ENCODE results near the gene SLC8B1.
A peak's percentile ranks its signal among the peaks of the same experiment; 100 is the strongest.
"Not testable (repeated sequence)": the region's sequence is repeated elsewhere in the genome, so short reads cannot be mapped to it uniquely, and the experiment has no call there.

Gene SLC8B1

GRCh38 chr12:113359133-113359938 is 24.4 kb upstream of the SLC8B1 start:
- no peak for DNase-seq (ENCODE audit: low spot score)

GRCh38 chr12:113358381-113359132 is 23.6 kb upstream of the SLC8B1 start, which contains the start of gene PLBD2:
TSS of gene PLBD2 (plus strand) at chr12:113358587. CDS start at chr12:113358601, 14 bp downstream.
- in situ Hi-C loops (cut with MboI; ENCODE audit: low pct_unique_long_range_greater_than_20kb, low sequenced_read_pairs, unreplicated experiment) = no loop called here
- peak; percentile 8 for TF ChIP-seq CTCF (IDR thresholded peaks at IDR 0.05; ENCODE audit: extremely low read depth, insufficient read depth, missing control alignments)
- DNase-seq (ENCODE audit: low spot score) = peak; percentile 99

More at GRCh38 chr12:113359133-113359938, 24.4 kb upstream of the SLC8B1 start:
- in situ Hi-C loops (cut with MboI; ENCODE audit: low pct_unique_long_range_greater_than_20kb, low sequenced_read_pairs, unreplicated experiment) = no loop called here
- no peak for TF ChIP-seq CTCF (IDR thresholded peaks at IDR 0.05; ENCODE audit: extremely low read depth, insufficient read depth, missing control alignments)

- in situ Hi-C loops (cut with MboI; ENCODE audit: low pct_unique_long_range_greater_than_20kb, low sequenced_read_pairs, unreplicated experiment); DNase-seq (ENCODE audit: low spot score): not testable (repeated sequence)
Measured at GRCh38 chr12:113354192-113354591, 19.3 kb upstream of the SLC8B1 start.

- in situ Hi-C loops (cut with MboI; ENCODE audit: low pct_unique_long_range_greater_than_20kb, low sequenced_read_pairs, unreplicated experiment) = no loop called here
Measured at GRCh38 chr12:113351089-113351488, 16.2 kb upstream of the SLC8B1 start.

GRCh38 chr12:113348849-113349536 is 14.1 kb upstream of the SLC8B1 start:
- no peak for TF ChIP-seq CTCF (IDR thresholded peaks at IDR 0.05; ENCODE audit: extremely low read depth, insufficient read depth, missing control alignments)
- no peak for DNase-seq (ENCODE audit: low spot score)
- in situ Hi-C loops (cut with MboI; ENCODE audit: low pct_unique_long_range_greater_than_20kb, low sequenced_read_pairs, unreplicated experiment) = no loop called here

More at GRCh38 chr12:113351089-113351488, 16.2 kb upstream of the SLC8B1 start:
- TF ChIP-seq CTCF (IDR thresholded peaks at IDR 0.05; ENCODE audit: extremely low read depth, insufficient read depth, missing control alignments) = no peak
- DNase-seq (ENCODE audit: low spot score) = no peak

- in situ Hi-C loops (cut with MboI; ENCODE audit: low pct_unique_long_range_greater_than_20kb, low sequenced_read_pairs, unreplicated experiment) = no loop called here
- TF ChIP-seq CTCF (IDR thresholded peaks at IDR 0.05; ENCODE audit: extremely low read depth, insufficient read depth, missing control alignments) = no peak
- DNase-seq (ENCODE audit: low spot score) = no peak
Measured at GRCh38 chr12:113347892-113348291, 13.0 kb upstream of the SLC8B1 start.
